Osteoblast (primary cell): ENCODE data around the gene KAT6B. TPM values are rescaled to one million over a fixed set of nuclear protein-coding genes. Genes with fewer than 3 reads are reported as not detected.

ENCODE experiments used
- DNase-seq: peaks from one replicate; pipeline ENCODE4 v3.0.0; 2011; ENCODE audit warnings: low spot score, mixed read lengths; ENCODE audit not compliant: insufficient read length; ENCODE audit errors: missing footprints
- H2AFZ ChIP-seq: 2 replicates; pipeline ENCODE4 v1.6.0; 2011; ENCODE audit warnings: mild to moderate bottlenecking, low read length
- H3K27ac ChIP-seq: 2 replicates; pipeline ENCODE4 v1.5.1; 2011; ENCODE audit warnings: mild to moderate bottlenecking, low read depth, low read length, moderate library complexity
- H3K27me3 ChIP-seq: 2 replicates; pipeline ENCODE4 v1.6.0; 2012; ENCODE audit warnings: mild to moderate bottlenecking, control low read depth, inconsistent platforms, low read length, moderate library complexity; ENCODE audit not compliant: insufficient read depth
- H3K36me3 ChIP-seq: 2 replicates; pipeline ENCODE4 v1.5.1; 2011; ENCODE audit warnings: mild to moderate bottlenecking, low read length, control low read depth, moderate library complexity; ENCODE audit not compliant: insufficient read depth
- H3K4me1 ChIP-seq: 2 replicates; pipeline ENCODE4 v1.5.1; 2011; ENCODE audit warnings: mild to moderate bottlenecking, low read length, control low read depth, moderate library complexity; ENCODE audit not compliant: insufficient read depth
- H3K4me2 ChIP-seq: 2 replicates; pipeline ENCODE4 v1.6.0; 2011; ENCODE audit warnings: mild to moderate bottlenecking, low read length; ENCODE audit not compliant: insufficient read depth
- H3K4me3 ChIP-seq: fragments of 200-600 bp; sonication (generic); 3 replicates; pipeline ENCODE4 v1.5.1; 2012; ENCODE audit warnings: mild to moderate bottlenecking, low read length, inconsistent platforms; ENCODE audit not compliant: insufficient read depth
- H3K79me2 ChIP-seq: 2 replicates; pipeline ENCODE4 v1.6.0; 2012; ENCODE audit warnings: mild to moderate bottlenecking, low read length, control low read depth, inconsistent platforms; ENCODE audit not compliant: insufficient read depth
- H3K9me3 ChIP-seq: 2 replicates; pipeline ENCODE4 v1.5.1; 2011; ENCODE audit warnings: low read depth, low read length, control low read depth
- H4K20me1 ChIP-seq: 2 replicates; pipeline ENCODE4 v1.6.0; 2012; ENCODE audit warnings: mild to moderate bottlenecking, low read length, control low read depth; ENCODE audit not compliant: insufficient read depth
- CTCF ChIP-seq: IDR thresholded peaks from 2 replicates; pipeline ENCODE4 v1.5.1; 2011; ENCODE audit warnings: mild to moderate bottlenecking, low read depth, low read length, moderate library complexity; ENCODE audit errors: extremely low read depth
- total RNA-seq: library from RNA; depleted of rRNA; stranded (reverse); fragments of >200 nt; gene quantifications from 2 replicates; pipeline ENCODE4 v1.2.3, GENCODE V29; 2012

The KAT6B gene
- total RNA-seq, 1 donor, result 24.6 TPM

DNA sequence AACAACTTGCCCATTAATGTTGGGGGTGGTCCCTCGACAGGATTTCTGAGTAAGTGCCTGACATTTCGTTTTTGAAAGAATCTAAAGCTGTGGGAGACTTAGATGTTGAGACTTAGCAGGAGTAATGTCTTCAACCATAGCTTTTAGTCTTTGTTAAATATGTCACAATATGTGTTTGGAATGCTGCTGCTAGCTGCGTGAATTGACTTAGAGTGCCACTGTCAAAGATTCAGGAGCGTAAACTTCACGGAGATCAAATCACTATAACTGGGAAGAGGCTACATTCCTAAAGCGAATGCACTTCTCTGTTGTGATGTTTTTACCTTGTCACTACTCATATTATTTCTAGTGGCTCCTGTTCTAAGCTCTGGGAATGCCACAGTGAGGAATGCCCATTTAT, 193.8 kb downstream of the KAT6B start:
- H4K20me1 ChIP-seq, result peaks cover 3% of the 10 kb centered on the region
- H3K27me3 ChIP-seq, result no peaks in the 10 kb centered on the region
- no peak for DNase-seq
- peaks cover 14% of the 10 kb centered on the region for H3K36me3 ChIP-seq
- no peak overlapping the region for H3K4me2 ChIP-seq
- no peak overlapping the region for H3K4me3 ChIP-seq
- no peak overlapping the region for H3K27ac ChIP-seq
- TF ChIP-seq CTCF, result no peak
- H2AFZ ChIP-seq, result no peak overlapping the region
- no peaks in the 10 kb centered on the region for H3K4me1 ChIP-seq
- no peaks in the 10 kb centered on the region for H3K79me2 ChIP-seq
- no peaks in the 10 kb centered on the region for H3K9me3 ChIP-seq

GRCh38 chr10:75021379-75022249, 195.2 kb downstream of the KAT6B start:
- H3K79me2 ChIP-seq, result no peaks in the 10 kb centered on the region
- H3K27me3 ChIP-seq, result no peaks in the 10 kb centered on the region
- no peak for TF ChIP-seq CTCF
- H3K4me2 ChIP-seq, result no peak overlapping the region
- no peak overlapping the region for H3K27ac ChIP-seq
- H3K4me1 ChIP-seq, result no peaks in the 10 kb centered on the region
- no peak for DNase-seq
- peaks cover 17% of the 10 kb centered on the region for H3K36me3 ChIP-seq
- no peak overlapping the region for H2AFZ ChIP-seq
- H4K20me1 ChIP-seq, result peaks cover 3% of the 10 kb centered on the region
- no peak overlapping the region for H3K4me3 ChIP-seq
- no peaks in the 10 kb centered on the region for H3K9me3 ChIP-seq

GRCh38 chr10:75023074-75023473, 196.7 kb downstream of the KAT6B start:
- no peak for DNase-seq
- Histone ChIP-seq H3K4me3 (no peak overlapping the region), H3K4me1 (no peaks in the 10 kb centered on the region), H3K27me3 (no peaks in the 10 kb centered on the region), H4K20me1 (peaks cover 3% of the 10 kb centered on the region), H2AFZ (no peak overlapping the region), H3K79me2 (no peaks in the 10 kb centered on the region), H3K4me2 (no peak overlapping the region), H3K27ac (no peak overlapping the region), H3K9me3 (no peaks in the 10 kb centered on the region), H3K36me3 (peaks cover 17% of the 10 kb centered on the region)
- TF ChIP-seq CTCF, result no peak

GRCh38 chr10:75024971-75025523, 198.6 kb downstream of the KAT6B start:
- DNase-seq, result no peak
- Histone ChIP-seq H4K20me1 (no peaks in the 10 kb centered on the region), H3K27me3 (no peaks in the 10 kb centered on the region)

More at GRCh38 chr10:75024971-75025523, 198.6 kb downstream of the KAT6B start:
- H3K79me2 ChIP-seq, result no peaks in the 10 kb centered on the region
- no peaks in the 10 kb centered on the region for H3K4me1 ChIP-seq
- H3K9me3 ChIP-seq, result no peaks in the 10 kb centered on the region
- H3K27ac ChIP-seq, result no peak overlapping the region
- H3K4me2 ChIP-seq, result no peak overlapping the region
- H2AFZ ChIP-seq, result no peak overlapping the region
- peaks cover 17% of the 10 kb centered on the region for H3K36me3 ChIP-seq
- H3K4me3 ChIP-seq, result no peak overlapping the region
- no peak for TF ChIP-seq CTCF
